Natural killer cell (primary cell): ENCODE measurements around the gene SLC24A3. TPM values are rescaled to one million over a fixed set of nuclear protein-coding genes. Genes with fewer than 3 reads are reported as not detected.

Experiments
- ATAC-seq, 3 donors: fragments of 150-1000 bp in 2 of 3; fragments of 200-7000 bp in 1 of 3; cut with Tn5 transposase; 1 replicate in 1 of 3; 2 replicates in 2 of 3; pipeline ENCODE4 v1.10.0; 2021; ENCODE audit warnings: mild to moderate bottlenecking in 2 of 3, moderate library complexity in 2 of 3
- DNase-seq, 2 donors: peaks; one replicate each; pipeline versions ENCODE4 v3.0.0 to v3.0.0-alpha.2; 2013 to 2021; ENCODE audit warnings: mixed read lengths in 1 of 2
- H3K27ac ChIP-seq: one replicate; pipeline ENCODE4 v1.5.1; 2013; ENCODE audit warnings: mild to moderate bottlenecking, low read length
- H3K27me3 ChIP-seq: one replicate; pipeline ENCODE4 v1.6.1; 2013; ENCODE audit warnings: low read length; ENCODE audit not compliant: control insufficient read depth, insufficient read depth
- H3K36me3 ChIP-seq: one replicate; pipeline ENCODE4 v1.6.1; 2013; ENCODE audit warnings: low read length; ENCODE audit not compliant: control insufficient read depth, insufficient read depth
- H3K4me1 ChIP-seq: one replicate; pipeline ENCODE4 v1.6.1; 2013; ENCODE audit warnings: low read length; ENCODE audit not compliant: control insufficient read depth, insufficient read depth
- H3K4me3 ChIP-seq: one replicate; pipeline ENCODE4 v1.5.1; 2013; ENCODE audit warnings: low read length
- H3K9me3 ChIP-seq: one replicate; pipeline ENCODE4 v1.6.1; 2013; ENCODE audit warnings: low read length; ENCODE audit not compliant: control insufficient read depth, insufficient read depth
- H3K27ac Mint-ChIP-seq, 2 donors: one replicate each; pipeline ENCODE4 v1.8.0; 2022; ENCODE audit warnings: mild to moderate bottlenecking in 2 of 2, mixed read lengths in 2 of 2, moderate library complexity in 1 of 2
- H3K27me3 Mint-ChIP-seq, 2 donors: one replicate each; pipeline ENCODE4 v1.8.0; 2022; ENCODE audit warnings: low read depth in 2 of 2, mixed read lengths in 2 of 2
- H3K36me3 Mint-ChIP-seq: one replicate; pipeline ENCODE4 v1.8.0; 2022; ENCODE audit warnings: mixed read lengths
- H3K4me1 Mint-ChIP-seq, 2 donors: one replicate each; pipeline ENCODE4 v1.8.0; 2022; ENCODE audit warnings: mixed read lengths in 2 of 2
- H3K4me3 Mint-ChIP-seq: one replicate; pipeline ENCODE4 v1.8.0; 2022; ENCODE audit warnings: mild to moderate bottlenecking, moderate library complexity, mixed read lengths
- H3K9me3 Mint-ChIP-seq, 2 donors: one replicate each; pipeline ENCODE4 v1.8.0; 2022; ENCODE audit warnings: mixed read lengths in 2 of 2
- CTCF ChIP-seq: fragments of 200-600 bp; IDR thresholded peaks from one replicate; pipeline ENCODE4 v1.8.0; 2022; ENCODE audit warnings: antibody characterized with exemption
- WGBS: methylation state at CpG from one replicate; pipeline ENCODE4 v1.1.7; 2013; ENCODE audit warnings: missing lambda C conversion rate; ENCODE audit not compliant: insufficient coverage; 5-methylcytosine and 5-hydroxymethylcytosine counted together
- intact Hi-C: fragments of 100-400 bp; cut with micrococcal nuclease; formaldehyde crosslinking; loops from one replicate; pipeline ENCODE4 v1.14.2; 2022
- total RNA-seq, 4 donors: library from RNA; stranded (reverse); fragments of 120-200 nt in 1 of 4; gene quantifications; one replicate each; pipeline versions ENCODE4 v1.2.3 to v1.2.4, GENCODE V29; 2013 to 2022

The SLC24A3 gene
- total RNA-seq, 3 donors from 2014 or later (not counting 1 experiment from before 2014, with no cell fraction given), result 0.09 to 5.5 (median 0.99) TPM

DNA sequence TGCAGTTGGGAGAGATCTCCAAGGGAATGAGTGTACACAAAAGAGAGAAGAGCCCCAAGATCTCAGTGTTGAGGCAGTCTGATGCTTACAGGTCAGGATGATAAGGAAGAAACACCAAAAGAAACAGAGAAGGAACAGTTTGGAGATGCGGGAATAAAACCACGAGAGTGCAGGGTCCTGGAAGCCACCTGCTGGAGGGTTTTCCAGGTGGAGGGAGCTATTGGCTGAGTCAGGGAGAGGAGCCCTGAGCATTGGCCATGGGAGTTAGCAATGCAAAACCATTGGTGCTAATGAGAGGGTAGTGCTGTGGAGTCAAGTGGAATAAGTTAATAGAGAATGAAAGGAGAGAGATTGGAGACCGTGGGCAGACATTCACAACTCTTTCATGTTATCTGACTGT lies 506.4 kb downstream of the SLC24A3 start:
- H3K27me3 ChIP-seq, result no peaks in the 10 kb centered on the region
- no peak overlapping the region for H3K27ac Mint-ChIP-seq
- intact Hi-C loops, result no loop called here
- no peaks in the 10 kb centered on the region for H3K9me3 Mint-ChIP-seq
- H3K4me1 Mint-ChIP-seq, result no peaks in the 10 kb centered on the region
- H3K27ac ChIP-seq, result no peak overlapping the region
- no peak for TF ChIP-seq CTCF
- no peaks in the 10 kb centered on the region for H3K36me3 Mint-ChIP-seq
- H3K4me3 ChIP-seq, result no peak overlapping the region
- no peak for ATAC-seq
- no peaks in the 10 kb centered on the region for H3K4me1 ChIP-seq
- no peak overlapping the region for H3K4me3 Mint-ChIP-seq
- no peak for DNase-seq
- H3K9me3 ChIP-seq, result peaks cover 9% of the 10 kb centered on the region
- H3K36me3 ChIP-seq, result no peaks in the 10 kb centered on the region
- 84% methylated on average over 3 of the region's 3 CpGs for WGBS
- H3K27me3 Mint-ChIP-seq, result no peaks in the 10 kb centered on the region

- no peak overlapping the region for H3K4me3 ChIP-seq
- Mint-ChIP-seq H3K27ac (no peak overlapping the region), H3K27me3 (no peaks in the 10 kb centered on the region), H3K4me1 (no peaks in the 10 kb centered on the region), H3K36me3 (no peaks in the 10 kb centered on the region), H3K4me3 (no peak overlapping the region), H3K9me3 (no peaks in the 10 kb centered on the region)
- no peaks in the 10 kb centered on the region for H3K27me3 ChIP-seq
- intact Hi-C loops, result no loop called here
- no peak for ATAC-seq
- 91% methylated on average over 18 of the region's 18 CpGs for WGBS
- H3K27ac ChIP-seq, result no peak overlapping the region
- H3K9me3 ChIP-seq, result peaks cover 8% of the 10 kb centered on the region
- TF ChIP-seq CTCF, result no peak
- DNase-seq, result no peak
- H3K36me3 ChIP-seq, result no peaks in the 10 kb centered on the region
- H3K4me1 ChIP-seq, result no peaks in the 10 kb centered on the region
Measured at GRCh38 chr20:19720991-19721390, 508.5 kb downstream of the SLC24A3 start.

- no peaks in the 10 kb centered on the region for H3K27me3 Mint-ChIP-seq
- no peaks in the 10 kb centered on the region for H3K4me1 Mint-ChIP-seq
- H3K4me1 ChIP-seq, result no peaks in the 10 kb centered on the region
- H3K36me3 Mint-ChIP-seq, result no peaks in the 10 kb centered on the region
- no peaks in the 10 kb centered on the region for H3K9me3 Mint-ChIP-seq
- TF ChIP-seq CTCF, result no peak
- intact Hi-C loops, result no loop called here
- no peaks in the 10 kb centered on the region for H3K27me3 ChIP-seq
- no peak overlapping the region for H3K27ac Mint-ChIP-seq
- DNase-seq, result no peak
- no peak for ATAC-seq
- H3K27ac ChIP-seq, result no peak overlapping the region
- H3K4me3 Mint-ChIP-seq, result no peak overlapping the region
- no peaks in the 10 kb centered on the region for H3K9me3 ChIP-seq
- 88% methylated on average over 3 of the region's 4 CpGs for WGBS
- H3K36me3 ChIP-seq, result no peaks in the 10 kb centered on the region
- no peak overlapping the region for H3K4me3 ChIP-seq
Measured at GRCh38 chr20:19723051-19723450, 510.6 kb downstream of the SLC24A3 start.

DNA sequence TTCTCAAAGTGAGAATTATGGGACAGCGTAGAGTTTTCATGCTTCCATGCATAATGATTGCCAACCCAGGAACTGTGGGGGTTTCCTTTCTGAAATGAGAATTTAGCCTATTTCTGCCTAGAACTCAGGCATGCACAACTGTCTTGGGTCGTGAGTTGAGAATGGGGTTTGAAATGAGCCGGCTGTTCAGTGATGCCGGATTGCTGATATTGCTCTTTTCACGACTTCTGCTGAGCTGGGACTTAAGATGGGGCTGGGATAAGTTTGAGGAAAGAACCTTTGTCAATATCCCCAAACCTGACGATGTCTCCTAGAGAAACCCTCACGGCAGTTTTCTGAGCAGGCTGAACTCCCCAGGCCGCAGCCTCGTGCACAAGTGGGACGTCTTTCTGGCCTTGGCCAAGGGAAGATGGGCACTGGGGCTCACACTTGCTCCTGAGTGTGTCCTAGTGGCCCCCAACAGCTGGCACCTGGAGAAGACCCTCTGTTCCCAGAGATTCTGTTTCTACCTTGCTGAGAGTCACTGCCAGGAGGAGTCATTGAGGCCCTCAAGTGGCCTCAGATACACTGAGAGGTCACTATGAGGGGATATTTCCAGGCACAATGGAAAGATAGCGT lies 511.5 kb downstream of the SLC24A3 start:
- H3K9me3 Mint-ChIP-seq, result no peaks in the 10 kb centered on the region
- Histone ChIP-seq H3K4me3 (no peak overlapping the region), H3K9me3 (no peaks in the 10 kb centered on the region), H3K27ac (no peak overlapping the region), H3K4me1 (no peaks in the 10 kb centered on the region), H3K36me3 (no peaks in the 10 kb centered on the region), H3K27me3 (no peaks in the 10 kb centered on the region)
- H3K4me1 Mint-ChIP-seq, result no peaks in the 10 kb centered on the region
- ATAC-seq (no peak), DNase-seq (no peak)
- WGBS, result 83% methylated on average over 11 of the region's 11 CpGs
- no peak overlapping the region for H3K27ac Mint-ChIP-seq
- H3K36me3 Mint-ChIP-seq, result no peaks in the 10 kb centered on the region
- intact Hi-C loops, result no loop called here
- no peak for TF ChIP-seq CTCF
- no peaks in the 10 kb centered on the region for H3K27me3 Mint-ChIP-seq
- H3K4me3 Mint-ChIP-seq, result no peak overlapping the region
